OCI-LY7 (cell line): Measurements from ENCODE around the gene BICD1. TPM values are rescaled to one million over a fixed set of nuclear protein-coding genes. Genes with fewer than 3 reads are reported as not detected.

Experiments
- BruUV-seq: library from RNA; stranded (reverse); fragments of 400-500 nt; replicated peaks from 2 replicates; lab custom pipeline; 2021; lab: Mats Ljungman, UMichigan
- CTCF ChIA-PET: fragments of 300-600 bp; sonication (Branson Sonifier 250); formaldehyde crosslinking; loops from one replicate; lab custom pipeline; 2022; ENCODE audit warnings: antibody characterized with exemption; ENCODE audit not compliant: unreplicated experiment; lab: Charles Lee
- POLR2A ChIA-PET: fragments of 300-600 bp; sonication (Branson Sonifier 250); formaldehyde crosslinking; loops from one replicate; lab custom pipeline; 2022; ENCODE audit warnings: antibody characterized with exemption; lab: Charles Lee
- DNase-seq: peaks from one replicate; pipeline ENCODE4 v3.0.0-alpha.2; 2015; ENCODE audit warnings: low spot score
- H2AFZ ChIP-seq: fragments of 200-600 bp; sonication (generic), shearing (Covaris generic); 2 replicates; pipeline ENCODE4 v1.6.1; 2014; ENCODE audit warnings: mild to moderate bottlenecking, antibody characterized with exemption, low read length, moderate library complexity
- H3K27ac ChIP-seq: fragments of 200-600 bp; sonication (generic); 2 replicates; pipeline ENCODE4 v1.5.1; 2014; ENCODE audit warnings: mixed run types, low read depth, mild to moderate bottlenecking, moderate library complexity, low read length, inconsistent platforms; ENCODE audit not compliant: poor library complexity, severe bottlenecking
- H3K36me3 ChIP-seq: fragments of 200-600 bp; sonication (generic); 2 replicates; pipeline ENCODE4 v1.6.1; 2014; ENCODE audit warnings: mild to moderate bottlenecking, antibody characterized with exemption, low read length, moderate library complexity, mixed read lengths; ENCODE audit not compliant: insufficient read depth
- H3K4me1 ChIP-seq: fragments of 200-600 bp; sonication (generic); 2 replicates; pipeline ENCODE4 v1.5.1; 2014; ENCODE audit warnings: mild to moderate bottlenecking, low read length; ENCODE audit not compliant: insufficient read depth, poor library complexity, severe bottlenecking
- H3K4me2 ChIP-seq: fragments of 200-600 bp; sonication (generic); 2 replicates; pipeline ENCODE4 v1.6.1; 2014; ENCODE audit warnings: mild to moderate bottlenecking, low read length
- H3K4me3 ChIP-seq: fragments of 200-600 bp; sonication (generic); 2 replicates; pipeline ENCODE4 v1.5.1; 2014; ENCODE audit warnings: mild to moderate bottlenecking, low read depth, low read length; ENCODE audit not compliant: poor library complexity, severe bottlenecking
- H3K79me2 ChIP-seq: fragments of 200-600 bp; sonication (generic); 2 replicates; pipeline ENCODE4 v1.6.1; 2016; ENCODE audit warnings: low read depth, mild to moderate bottlenecking, low read length, moderate library complexity, mixed read lengths; ENCODE audit not compliant: insufficient read depth
- H3K9me2 ChIP-seq: fragments of 200-600 bp; sonication (generic); 2 replicates; pipeline ENCODE4 v1.6.1; 2016; ENCODE audit warnings: mild to moderate bottlenecking, low read length, mixed read lengths; ENCODE audit not compliant: insufficient read depth
- H3K9me3 ChIP-seq: fragments of 200-600 bp; sonication (generic); 2 replicates; pipeline ENCODE4 v1.6.1; 2014; ENCODE audit warnings: mild to moderate bottlenecking, mixed run types, low read length, mixed read lengths
- H4K20me1 ChIP-seq: fragments of 200-600 bp; sonication (generic); 2 replicates; pipeline ENCODE4 v1.6.1; 2014; ENCODE audit warnings: mild to moderate bottlenecking, antibody characterized with exemption, low read length, moderate library complexity, mixed read lengths; ENCODE audit not compliant: insufficient read depth
- CTCF ChIP-seq: fragments of 200-600 bp; sonication (generic); conservative IDR thresholded peaks from 2 replicates; pipeline ENCODE4 v1.5.1; 2014; ENCODE audit warnings: mild to moderate bottlenecking, antibody characterized with exemption, low read length, moderate library complexity, mixed read lengths
- EZH2phosphoT487 ChIP-seq: fragments of 200-600 bp; sonication (generic); IDR thresholded peaks from 2 replicates; pipeline ENCODE4 v1.6.1; 2018; ENCODE audit warnings: low read depth, borderline replicate concordance, mild to moderate bottlenecking, mixed run types, antibody characterized with exemption, low read length, moderate library complexity, mixed read lengths
- intact Hi-C: fragments of 100-400 bp; cut with micrococcal nuclease; formaldehyde crosslinking; loops from one replicate; pipeline ENCODE4 v1.10.0; 2022; ENCODE audit not compliant: unreplicated experiment
- total RNA-seq, 2 experiments: library from RNA; depleted of rRNA in 1 of 2; stranded (reverse); fragments of >200 nt in 1 of 2; shearing (Covaris generic) in 1 of 2; gene quantifications; 2 replicates each; pipeline ENCODE4 v1.2.3, GENCODE V29; 2014 to 2022

The BICD1 gene
- total RNA-seq, 2 experiments from 2014 or later = 42.9 to 88.2 TPM

GRCh38 chr12:32062881-32063280 is 43.8 kb upstream of the BICD1 start:
- ChIA-PET POLR2A (interaction anchor here (0.5 to 1.7 kb wide), 12 partner anchors 13 to 860 kb away, joined by 3 to 6 read pairs (median 3); no protein-coding TSS in a partner anchor), CTCF (no interaction called here)
- Histone ChIP-seq H3K27ac (peak overlapping the region; percentile 15), H3K79me2 (no peaks in the 10 kb centered on the region), H4K20me1 (no peaks in the 10 kb centered on the region), H3K4me3 (no peak overlapping the region), H3K9me2 (no peaks in the 10 kb centered on the region), H3K36me3 (no peaks in the 10 kb centered on the region), H3K4me1 (peaks cover 24% of the 10 kb centered on the region), H3K9me3 (no peaks in the 10 kb centered on the region), H3K4me2 (peak overlapping the region; percentile 41), H2AFZ (peak overlapping the region; percentile 82)
- TF ChIP-seq CTCF (peak; percentile 20; the same call in 1 of the 2 replicates), EZH2phosphoT487 (no peak)
- no TSS peak for BruUV-seq
- DNase-seq = peak; percentile 48
- intact Hi-C loops = loop anchor here (10.0 kb wide), 1 partner anchor 408 kb away; the partner anchor contains the start of gene ETFBKMT

- intact Hi-C loops = loop anchor here (10.0 kb wide), 1 partner anchor 409 kb away; the partner anchor contains the start of gene ETFBKMT
- H2AFZ ChIP-seq = peak overlapping the region; percentile 82; the same call in 1 of the 2 replicates
- no peaks in the 10 kb centered on the region for H3K79me2 ChIP-seq
- no peaks in the 10 kb centered on the region for H3K36me3 ChIP-seq
- no peak for DNase-seq
- H3K27ac ChIP-seq = no peak overlapping the region
- POLR2A ChIA-PET = interaction anchor here (1.1 to 1.7 kb wide), 7 partner anchors 12 to 339 kb away, joined by 3 to 6 read pairs (median 5); no protein-coding TSS in a partner anchor
- H3K9me2 ChIP-seq = no peaks in the 10 kb centered on the region
- H3K4me3 ChIP-seq = no peak overlapping the region
- CTCF ChIA-PET = interaction anchor here (0.6 kb wide), 1 partner anchor 204 kb away, joined by 3 read pairs; no protein-coding TSS in a partner anchor
- H3K9me3 ChIP-seq = no peaks in the 10 kb centered on the region
- peaks cover 24% of the 10 kb centered on the region for H3K4me1 ChIP-seq
- BruUV-seq = no TSS peak
- H3K4me2 ChIP-seq = no peak overlapping the region
- TF ChIP-seq CTCF (no peak), EZH2phosphoT487 (no peak)
- H4K20me1 ChIP-seq = no peaks in the 10 kb centered on the region
These were observed 42.9 kb upstream of the BICD1 start for GRCh38 chr12:32063796-32064195.

DNA sequence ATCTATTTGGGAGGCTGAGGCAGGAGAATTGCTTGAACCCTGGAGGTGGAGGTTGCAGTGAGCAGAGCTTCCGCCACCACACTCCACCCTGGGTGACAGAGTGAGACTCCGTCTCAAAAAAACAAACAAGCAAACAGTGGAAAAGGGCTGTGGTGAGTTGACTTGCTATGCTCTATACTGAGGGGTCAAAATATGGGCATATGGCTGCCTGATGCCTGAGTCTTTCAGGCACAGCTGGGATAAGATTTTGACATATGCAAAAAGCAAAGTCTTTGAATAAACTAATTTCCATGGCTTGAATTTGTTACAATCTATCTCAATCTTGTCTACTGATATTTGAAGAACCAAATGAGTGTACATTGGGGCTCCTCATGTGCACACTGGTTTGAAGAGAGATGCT is 40.4 kb upstream of the BICD1 start:
- TF ChIP-seq CTCF (no peak), EZH2phosphoT487 (no peak)
- no peaks in the 10 kb centered on the region for H4K20me1 ChIP-seq
- ChIA-PET POLR2A (no interaction called here), CTCF (no interaction called here)
- no peaks in the 10 kb centered on the region for H3K79me2 ChIP-seq
- H3K4me3 ChIP-seq = no peak overlapping the region
- H3K4me2 ChIP-seq = no peak overlapping the region
- DNase-seq = no peak
- H3K27ac ChIP-seq = no peak overlapping the region
- intact Hi-C loops = loop anchor here (10.0 kb wide), 1 partner anchor 411 kb away; the partner anchor contains the start of gene ETFBKMT
- H3K9me3 ChIP-seq = no peaks in the 10 kb centered on the region
- no peaks in the 10 kb centered on the region for H3K36me3 ChIP-seq
- H3K9me2 ChIP-seq = no peaks in the 10 kb centered on the region
- BruUV-seq = no TSS peak
- H3K4me1 ChIP-seq = peaks cover 16% of the 10 kb centered on the region
- peak overlapping the region; percentile 89; the same call in 1 of the 2 replicates for H2AFZ ChIP-seq
